A172 (cell line): ENCODE measurements around the gene ASPDH. TPM values are rescaled to one million over a fixed set of nuclear protein-coding genes. Genes with fewer than 3 reads are reported as not detected.
"Not testable (repeated sequence)": the region's sequence is repeated elsewhere in the genome, so short reads cannot be mapped to it uniquely, and the experiment has no call there.

Experiments used
- DNase-seq: peaks from one replicate; pipeline ENCODE4 v3.0.0-alpha.2; 2015; ENCODE audit warnings: low spot score
- total RNA-seq: library from RNA; depleted of rRNA; stranded (reverse); fragments of >200 nt; shearing (Covaris generic); gene quantifications from 2 replicates; pipeline ENCODE4 v1.2.3, GENCODE V29; 2014

The ASPDH gene
- total RNA-seq, 1 experiment from 2014 or later, result not detected

DNA sequence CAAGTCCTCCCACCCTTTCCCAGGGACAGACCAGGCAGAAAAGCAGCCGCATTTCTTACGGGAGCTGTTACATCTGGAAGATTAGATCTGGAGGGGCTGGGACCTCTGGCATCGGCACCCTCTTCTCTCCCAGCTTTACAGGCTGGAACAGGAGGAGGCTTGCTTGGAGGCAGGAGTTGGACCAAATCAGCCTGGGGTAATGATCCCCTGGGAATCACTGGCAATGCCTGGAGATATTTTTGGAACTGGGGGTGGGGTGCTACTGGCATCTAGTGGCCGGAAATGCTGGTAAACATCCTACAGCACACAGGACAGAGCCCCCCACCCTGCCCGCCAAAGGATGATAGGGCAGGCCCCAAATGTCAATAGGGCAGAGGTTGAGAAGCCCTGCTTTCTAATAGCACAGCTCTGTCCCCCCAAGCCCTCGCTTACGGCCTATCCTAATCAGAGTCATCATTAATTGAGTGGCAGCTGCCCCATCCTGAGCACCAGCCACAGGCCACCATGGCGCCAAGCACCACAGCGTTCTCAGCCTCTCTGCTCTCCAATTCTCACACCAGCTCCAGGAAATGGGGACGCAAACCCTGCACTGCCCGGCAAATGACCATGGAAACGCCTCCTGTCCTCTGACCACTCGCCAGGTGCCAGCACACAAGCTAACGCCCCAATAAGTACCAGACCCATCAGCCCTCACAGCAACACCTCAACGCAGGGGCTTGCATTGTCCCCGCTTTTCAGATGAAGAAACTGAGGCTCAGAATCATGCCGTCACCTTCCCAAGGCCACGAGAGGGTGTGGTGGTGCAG is 33.9 kb upstream of the ASPDH start:
- DNase-seq, result no peak

- DNase-seq, result no peak
Observed at GRCh38 chr19:50546527-50547221, 33.0 kb upstream of the ASPDH start.

DNA sequence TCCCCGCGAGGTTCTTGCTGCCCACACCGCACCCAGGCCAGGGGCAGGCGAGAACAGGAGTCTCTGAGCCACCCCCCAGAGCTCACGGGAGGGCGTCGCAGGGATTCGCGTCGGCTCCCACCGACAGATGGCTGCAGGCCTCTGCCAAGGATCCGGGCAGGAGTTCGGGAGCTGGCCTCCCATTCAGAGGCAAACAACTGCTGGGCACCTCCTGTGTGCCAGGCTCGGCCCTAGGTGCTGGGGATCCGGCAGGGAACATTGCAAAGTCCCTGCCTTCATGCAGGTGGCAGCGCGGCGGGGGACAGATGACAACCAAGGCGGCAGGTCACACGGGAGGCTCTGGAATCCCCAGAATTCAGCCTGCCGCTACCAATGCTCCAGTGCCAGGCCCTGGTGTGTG is 29.2 kb upstream of the ASPDH start:
- DNase-seq, result no peak

GRCh38 chr19:50537769-50538230 is 24.1 kb upstream of the ASPDH start:
- peak; percentile 81 for DNase-seq

- no peak for DNase-seq
Observed at GRCh38 chr19:50537306-50537685, 23.6 kb upstream of the ASPDH start.

GRCh38 chr19:50536662-50537305 is 23.1 kb upstream of the ASPDH start:
- no peak for DNase-seq

DNA sequence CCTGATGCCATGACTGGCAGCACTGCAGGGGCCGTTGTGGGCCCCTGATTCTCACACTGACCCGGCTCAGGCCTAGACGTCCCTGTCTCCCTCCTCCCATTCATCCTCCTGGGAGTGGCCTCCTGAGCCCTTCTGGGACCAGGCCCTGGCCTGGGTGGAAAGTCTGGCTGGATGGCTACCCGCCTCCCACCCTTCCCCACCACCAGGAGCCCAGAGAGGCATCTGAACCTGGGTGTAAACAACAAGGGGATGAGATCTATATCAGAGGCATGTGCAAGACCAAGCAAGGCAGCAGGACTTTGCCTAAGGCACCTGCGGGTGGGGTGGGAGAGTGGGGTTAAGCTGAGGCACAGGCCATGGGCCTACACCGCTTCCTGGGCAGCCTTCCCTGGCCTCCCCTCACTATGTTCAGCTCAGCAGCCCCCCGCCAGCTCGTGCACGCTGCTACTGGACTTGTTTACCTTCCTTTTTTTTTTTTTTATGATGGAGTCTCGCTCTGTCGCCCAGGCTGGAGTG is 22.0 kb upstream of the ASPDH start:
- DNase-seq, result no peak

DNA sequence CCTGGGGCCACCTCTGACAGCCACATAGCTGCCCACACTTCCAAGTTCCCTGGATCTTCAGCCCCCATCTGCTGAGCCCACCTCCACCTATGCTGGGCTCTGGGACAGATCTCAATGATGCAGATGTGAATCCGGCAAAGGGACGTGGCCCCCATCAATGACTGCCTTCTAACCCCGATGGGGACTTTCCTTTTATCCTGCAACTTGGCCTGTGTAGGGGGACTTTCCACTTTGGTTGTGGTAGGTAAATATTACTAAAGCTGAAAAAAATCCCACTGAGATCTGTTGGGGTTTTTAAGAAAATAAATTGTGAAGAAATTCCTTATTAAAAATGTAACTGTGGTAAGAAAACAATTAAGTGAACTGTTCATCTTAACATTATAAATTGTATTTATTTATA is 20.8 kb upstream of the ASPDH start:
- DNase-seq, result no peak

DNA sequence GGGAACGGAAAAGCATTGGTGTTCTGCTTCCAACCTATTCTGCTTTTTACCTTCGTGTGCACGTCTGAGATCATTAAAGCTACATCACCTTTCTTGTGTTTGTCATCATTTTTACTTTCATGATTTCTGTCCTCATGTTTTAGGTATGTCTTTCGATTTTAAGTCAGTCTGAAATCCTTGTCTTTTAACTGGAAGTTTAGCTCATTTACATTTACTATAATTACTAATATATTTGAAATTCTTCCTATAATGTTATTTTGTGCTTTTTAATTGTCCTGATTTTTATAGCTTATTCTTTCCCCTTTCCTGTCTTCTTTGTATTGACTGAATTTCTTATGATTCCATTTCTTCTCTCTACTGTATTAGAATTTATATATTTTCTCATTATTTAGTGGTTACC is 19.2 kb upstream of the ASPDH start:
- no peak for DNase-seq

GRCh38 chr19:50531171-50531612 is 17.5 kb upstream of the ASPDH start:
- DNase-seq, result no peak

DNA sequence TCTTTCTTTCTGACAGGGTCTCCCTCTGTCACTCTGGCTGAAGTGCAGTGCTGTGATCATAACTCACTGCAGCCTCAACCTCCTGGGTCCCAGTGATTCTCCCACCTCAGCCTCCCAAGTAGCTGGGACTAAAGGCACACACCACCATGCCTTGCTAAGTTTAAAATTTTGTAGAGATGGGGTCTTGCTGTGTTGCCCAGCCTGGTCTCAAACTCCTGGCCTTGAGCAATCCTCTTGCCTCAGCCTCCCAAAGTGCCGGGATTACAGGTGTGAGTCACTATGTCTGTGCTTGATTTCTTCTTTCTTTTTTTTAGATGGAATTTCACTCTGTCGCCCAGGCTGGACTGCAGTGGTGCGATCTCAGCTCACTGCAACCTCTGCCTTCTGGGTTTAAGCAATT is 14.3 kb upstream of the ASPDH start:
- not testable (repeated sequence) for DNase-seq

GRCh38 chr19:50522881-50523280 is 9.2 kb upstream of the ASPDH start:
- no peak for DNase-seq

DNA sequence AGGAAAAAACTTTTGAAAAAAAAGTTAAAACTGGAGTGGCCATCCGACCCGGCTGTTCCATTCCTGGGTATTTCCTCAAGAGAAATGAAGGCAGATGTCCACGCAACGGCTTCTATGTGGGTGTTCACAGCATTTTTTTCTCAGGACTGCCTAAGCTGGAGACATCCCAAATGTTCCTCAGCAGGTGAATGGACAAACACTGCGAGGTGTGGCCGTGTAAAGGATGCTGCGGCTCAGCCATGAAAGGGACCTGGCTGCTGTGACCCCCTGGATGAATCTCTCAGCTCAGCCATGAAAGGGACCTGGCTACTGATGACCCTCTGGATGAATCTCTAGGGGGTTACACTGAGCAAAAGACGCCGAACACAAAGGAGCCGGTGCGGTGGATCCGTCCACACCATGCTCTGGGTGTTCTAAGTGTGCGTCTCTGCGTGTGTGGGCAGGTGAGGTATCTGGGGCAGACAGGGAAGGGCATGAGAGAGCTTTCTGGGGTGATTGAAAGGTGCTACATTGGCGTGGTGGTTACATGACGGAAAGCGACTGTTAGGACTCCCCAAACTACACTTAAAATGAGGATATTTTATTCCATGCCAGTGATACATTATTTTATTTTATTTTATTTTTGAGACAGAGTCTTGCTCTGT is 7.2 kb upstream of the ASPDH start:
- DNase-seq, result no peak

DNA sequence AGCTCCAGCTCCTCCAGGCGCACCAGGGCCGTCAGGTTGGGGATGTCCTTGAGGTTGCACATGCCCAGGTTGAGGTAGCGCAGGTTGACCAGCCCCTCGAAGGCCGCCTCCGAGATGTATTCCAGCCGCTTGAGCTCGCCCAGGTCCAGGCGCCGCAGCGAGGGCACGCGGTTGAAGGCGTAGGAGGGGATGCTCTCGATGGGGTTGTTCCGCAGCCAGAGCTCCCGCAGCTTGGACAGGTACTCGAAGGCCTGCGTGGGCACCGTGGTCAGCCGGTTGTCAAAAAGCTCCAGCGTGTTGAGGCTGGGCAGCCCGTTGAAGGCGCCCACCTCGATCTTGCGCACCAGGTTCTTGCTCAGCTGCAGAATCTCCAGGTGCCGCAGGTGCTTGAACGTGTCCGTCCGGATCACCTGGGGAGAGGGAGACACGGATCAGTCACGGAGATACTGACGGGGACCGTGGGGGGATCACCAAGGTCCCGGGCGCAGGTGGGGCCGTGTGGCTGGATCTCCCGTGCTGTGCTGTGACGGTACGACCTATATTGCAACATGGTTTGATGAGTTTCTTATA is 5.4 kb upstream of the ASPDH start:
- no peak for DNase-seq

GRCh38 chr19:50518091-50519005 is 4.6 kb upstream of the ASPDH start:
- DNase-seq, result no peak

DNA sequence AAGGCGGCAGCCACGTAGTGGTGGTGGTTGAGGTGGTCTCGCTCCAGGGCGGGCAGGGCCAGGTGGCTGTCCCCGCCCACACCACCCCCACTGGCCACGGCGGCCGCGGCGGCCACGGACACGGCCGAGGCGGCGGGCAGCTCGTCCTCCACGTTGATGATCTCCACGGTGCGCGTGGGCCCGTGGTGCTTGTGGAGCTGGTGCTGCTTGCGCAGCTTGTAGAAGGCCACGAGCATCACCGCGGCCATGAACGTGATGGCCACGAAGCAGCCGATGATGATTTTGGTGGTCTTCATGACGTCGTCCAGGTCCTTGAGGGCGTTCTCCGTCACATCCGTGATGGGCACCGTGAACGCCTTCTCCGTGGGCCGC is 4.0 kb upstream of the ASPDH start:
- no peak for DNase-seq

DNA sequence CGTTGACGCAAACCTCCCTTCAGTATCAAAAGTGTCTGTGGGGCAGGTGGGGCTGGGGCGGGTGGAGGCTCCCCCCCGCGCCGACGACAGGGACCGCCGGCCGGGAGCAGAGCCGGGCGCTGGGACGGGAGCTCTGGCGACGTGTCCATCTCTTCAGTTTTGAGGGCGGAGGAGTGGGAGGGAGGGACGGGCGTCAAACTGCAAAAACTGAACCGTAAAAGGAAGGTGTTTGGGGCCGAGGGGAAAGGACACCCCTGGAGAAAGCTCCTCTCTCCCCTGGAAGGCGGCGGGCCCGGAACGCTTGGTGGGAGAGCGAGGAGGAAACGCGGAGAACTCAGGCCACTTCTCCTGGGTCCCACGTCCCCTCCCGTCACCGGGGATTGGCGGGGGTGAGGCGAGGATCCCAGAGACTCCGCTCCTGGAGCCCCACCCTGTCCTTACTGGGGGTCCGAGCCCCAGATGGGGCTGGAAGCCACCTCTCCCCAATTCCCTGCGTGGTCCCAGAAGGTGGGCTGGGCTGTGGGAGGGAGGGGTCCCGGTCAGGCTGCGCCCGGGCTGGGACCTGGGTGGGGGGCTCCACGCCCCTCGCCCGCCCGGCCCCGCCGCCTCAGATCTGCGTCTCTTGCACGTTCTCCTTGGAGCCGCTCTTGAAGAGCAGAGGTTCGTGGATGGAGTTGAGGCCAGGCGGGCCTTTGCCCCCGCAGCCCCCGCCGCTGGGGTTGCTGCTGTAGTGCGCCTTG is 3.4 kb upstream of the ASPDH start:
- DNase-seq, result no peak

DNA sequence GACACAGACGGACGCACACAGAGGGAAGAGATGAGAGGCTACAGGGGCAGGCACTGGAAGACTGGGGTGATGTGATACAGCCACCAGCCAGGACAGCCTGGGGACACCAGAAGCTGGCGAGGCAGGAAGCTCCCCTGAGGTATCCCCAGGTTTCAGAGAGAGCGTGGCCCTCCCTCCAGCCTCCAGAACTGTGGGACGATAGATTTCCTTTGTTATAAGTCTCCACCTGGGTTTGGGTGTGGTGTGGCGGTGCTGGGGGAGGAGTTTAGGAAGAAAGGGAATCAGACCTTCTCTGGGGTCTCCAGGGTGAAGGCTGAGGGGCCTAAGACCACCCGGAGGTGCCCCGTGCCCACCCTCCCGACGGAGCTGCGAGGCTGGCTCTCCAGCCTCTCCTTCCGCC is 2.7 kb upstream of the ASPDH start:
- DNase-seq, result no peak

DNA sequence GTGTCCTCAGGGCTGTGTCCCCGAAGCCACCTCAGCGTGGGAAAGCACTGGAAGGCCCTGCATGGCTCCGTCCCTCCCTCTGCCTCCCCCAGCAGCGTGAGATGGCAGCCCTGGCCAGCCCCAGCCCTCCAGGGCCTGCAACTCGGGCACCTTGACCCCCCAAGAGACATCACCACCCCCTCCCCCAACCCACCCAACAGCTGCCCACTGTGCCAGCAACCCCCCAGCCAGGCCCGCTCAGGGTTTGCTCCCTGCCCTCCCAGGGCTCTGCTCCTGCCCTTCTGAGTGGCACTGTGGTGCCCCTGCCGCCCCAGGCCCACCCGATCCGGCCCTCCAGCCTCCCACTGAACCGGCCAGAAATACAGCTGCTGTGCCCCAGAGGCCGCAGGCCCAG is 1.5 kb upstream of the ASPDH start:
- no peak for DNase-seq
